GM20000 (cell line): ENCODE measurements around the gene IFI27.
"Not testable (repeated sequence)": the region's sequence is repeated elsewhere in the genome, so short reads cannot be mapped to it uniquely, and the experiment has no call there.

Experiments
- DNase-seq: peaks from one replicate; pipeline ENCODE4 v3.0.0; 2012; ENCODE audit warnings: low spot score
- TF ChIP-seq, protein P1 (sequence below): IDR thresholded peaks from 2 replicates; pipeline ENCODE4 v1.5.1; 2012; ENCODE audit warnings: mild to moderate bottlenecking, control low read depth; ENCODE audit errors: extremely low read depth, missing control alignments

Gene IFI27

DNA sequence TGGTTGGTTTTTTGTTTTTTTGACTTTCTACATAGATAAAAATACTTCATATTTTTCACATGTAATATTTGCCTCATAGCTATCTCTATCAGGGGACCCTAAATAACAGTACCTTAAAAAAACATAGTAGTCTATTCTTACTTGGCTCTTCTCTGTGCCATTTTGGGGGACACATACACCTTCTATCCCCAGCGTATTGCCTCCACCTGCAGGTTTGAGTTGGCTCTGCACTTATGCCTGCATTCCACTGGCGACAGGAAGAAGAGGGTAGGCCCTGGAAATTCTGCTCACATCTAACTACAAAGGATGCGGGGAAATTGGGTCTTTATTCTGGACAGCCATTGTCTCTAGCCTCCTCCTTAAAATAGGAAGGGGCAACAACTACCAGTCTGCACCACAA is 32.7 kb downstream of the IFI27 start:
- TF ChIP-seq, protein P1, sequence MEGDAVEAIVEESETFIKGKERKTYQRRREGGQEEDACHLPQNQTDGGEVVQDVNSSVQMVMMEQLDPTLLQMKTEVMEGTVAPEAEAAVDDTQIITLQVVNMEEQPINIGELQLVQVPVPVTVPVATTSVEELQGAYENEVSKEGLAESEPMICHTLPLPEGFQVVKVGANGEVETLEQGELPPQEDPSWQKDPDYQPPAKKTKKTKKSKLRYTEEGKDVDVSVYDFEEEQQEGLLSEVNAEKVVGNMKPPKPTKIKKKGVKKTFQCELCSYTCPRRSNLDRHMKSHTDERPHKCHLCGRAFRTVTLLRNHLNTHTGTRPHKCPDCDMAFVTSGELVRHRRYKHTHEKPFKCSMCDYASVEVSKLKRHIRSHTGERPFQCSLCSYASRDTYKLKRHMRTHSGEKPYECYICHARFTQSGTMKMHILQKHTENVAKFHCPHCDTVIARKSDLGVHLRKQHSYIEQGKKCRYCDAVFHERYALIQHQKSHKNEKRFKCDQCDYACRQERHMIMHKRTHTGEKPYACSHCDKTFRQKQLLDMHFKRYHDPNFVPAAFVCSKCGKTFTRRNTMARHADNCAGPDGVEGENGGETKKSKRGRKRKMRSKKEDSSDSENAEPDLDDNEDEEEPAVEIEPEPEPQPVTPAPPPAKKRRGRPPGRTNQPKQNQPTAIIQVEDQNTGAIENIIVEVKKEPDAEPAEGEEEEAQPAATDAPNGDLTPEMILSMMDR = no peak
- DNase-seq = no peak

DNA sequence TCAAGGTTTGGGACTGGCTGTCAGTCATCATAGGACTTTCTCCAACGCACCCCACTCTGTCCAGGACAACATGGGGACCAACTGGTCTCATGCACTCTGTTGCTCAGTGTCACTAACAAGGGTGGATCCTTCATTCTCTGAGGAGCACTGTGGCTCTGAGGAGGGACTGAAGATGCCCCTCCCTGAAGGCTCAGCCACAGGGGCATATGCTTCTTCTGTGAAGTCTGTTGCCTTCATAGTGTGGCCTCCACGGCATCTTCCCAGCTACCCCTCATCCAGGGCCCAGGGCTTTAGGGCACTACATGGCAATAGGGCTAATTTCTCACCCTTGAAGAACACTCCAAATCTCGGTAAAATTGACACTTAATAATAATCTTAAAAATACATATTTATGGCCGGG is 33.2 kb downstream of the IFI27 start:
- DNase-seq = no peak
- TF ChIP-seq, protein P1 = no peak

DNA sequence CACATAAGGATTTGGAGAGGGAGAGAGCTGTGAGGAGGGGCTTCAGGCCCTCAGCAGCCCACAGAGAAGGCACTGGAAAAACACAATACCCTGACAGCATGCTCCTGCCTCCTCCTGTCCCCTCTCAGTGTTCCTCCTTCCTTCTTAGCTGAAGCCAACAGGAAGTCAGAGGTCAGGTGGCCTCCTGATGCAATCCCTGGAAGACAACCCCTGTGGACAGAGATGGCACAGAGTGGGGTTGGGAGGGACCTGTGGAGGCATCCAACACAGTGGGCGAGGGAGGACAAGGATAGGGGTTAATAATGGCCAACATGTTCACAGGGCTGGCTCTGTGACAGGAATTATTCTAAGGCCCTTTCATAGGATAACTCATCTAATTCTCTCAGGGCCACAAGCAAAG is 34.2 kb downstream of the IFI27 start:
- TF ChIP-seq, protein P1 = no peak
- DNase-seq = no peak

DNA sequence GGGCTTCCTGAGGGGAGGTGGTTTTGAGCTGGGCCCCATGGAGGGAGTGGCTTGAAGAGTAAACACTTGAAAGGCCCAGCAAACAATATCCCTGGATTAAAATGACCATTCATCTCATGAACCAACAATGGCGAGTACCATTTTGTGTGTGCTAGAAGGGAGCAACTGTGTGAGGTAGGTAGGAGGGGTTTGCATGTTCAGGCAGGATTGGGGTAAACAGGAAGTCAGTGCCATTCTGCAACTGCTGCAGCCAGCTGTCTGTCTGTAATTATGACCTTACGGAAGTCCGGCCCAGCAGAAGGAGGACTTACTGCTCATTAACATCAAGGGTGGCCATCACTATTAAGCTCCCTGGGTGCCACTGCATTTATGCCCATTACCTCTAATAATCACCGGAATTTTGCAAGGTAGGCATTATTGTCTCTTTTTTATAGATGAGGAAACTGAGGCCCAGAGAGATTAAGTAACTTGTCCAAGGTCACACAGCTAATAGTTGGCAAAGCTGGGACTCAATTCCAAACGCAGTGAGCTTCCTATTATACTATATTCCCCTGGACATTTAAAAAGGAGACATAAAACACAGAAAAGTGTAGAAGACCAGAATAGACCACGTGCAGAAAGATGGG is 35.5 kb downstream of the IFI27 start:
- DNase-seq = no peak
- TF ChIP-seq, protein P1 = no peak

DNA sequence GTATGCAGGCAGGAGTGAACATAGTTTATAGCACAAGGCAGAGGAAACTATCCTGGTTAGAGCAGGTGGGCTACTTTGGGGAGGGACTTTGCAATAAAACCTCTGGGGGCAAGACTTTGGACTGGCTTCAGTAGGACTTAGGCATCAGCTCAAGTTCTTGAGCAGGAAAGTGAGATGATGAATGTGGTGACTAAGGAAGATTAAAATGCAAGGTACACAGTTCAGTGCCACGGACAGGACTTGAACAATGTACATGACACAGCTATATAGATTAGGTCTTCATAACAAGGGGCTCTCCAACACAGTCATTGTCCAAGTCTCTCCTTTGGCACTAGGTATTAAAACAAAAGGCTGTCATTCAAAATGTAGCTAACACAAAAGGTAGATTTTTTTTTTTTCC is 42.1 kb downstream of the IFI27 start:
- TF ChIP-seq, protein P1 = no peak
- DNase-seq = no peak

DNA sequence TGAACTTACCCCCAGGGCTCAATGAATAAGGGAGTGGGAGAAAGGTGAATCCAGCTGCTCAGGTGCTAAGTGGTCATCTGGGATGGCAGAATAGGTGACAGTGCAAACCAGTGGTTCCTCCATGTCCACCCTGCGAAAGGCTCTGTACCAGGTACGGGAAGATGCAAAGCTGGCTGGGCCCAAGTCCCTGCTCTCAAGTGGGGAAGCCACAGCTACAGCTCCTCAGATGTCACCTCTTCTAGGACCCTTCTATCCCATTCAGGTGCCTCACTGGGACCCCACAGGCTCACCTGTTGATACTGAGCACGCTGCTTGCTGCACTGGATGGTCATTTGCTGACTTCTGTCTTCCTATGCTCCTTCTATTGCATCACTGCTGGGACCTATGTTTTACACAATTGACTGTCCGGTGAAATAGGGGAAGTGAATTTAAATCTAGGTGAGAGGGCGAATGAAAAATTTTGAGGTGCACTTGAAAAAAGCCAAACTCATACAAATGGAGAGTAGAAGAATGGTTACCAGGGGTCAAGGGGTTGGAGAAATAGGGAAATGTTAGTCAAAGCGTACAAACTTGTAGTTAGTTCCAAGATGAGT is 43.3 kb downstream of the IFI27 start:
- DNase-seq = no peak
- TF ChIP-seq, protein P1 = no peak

DNA sequence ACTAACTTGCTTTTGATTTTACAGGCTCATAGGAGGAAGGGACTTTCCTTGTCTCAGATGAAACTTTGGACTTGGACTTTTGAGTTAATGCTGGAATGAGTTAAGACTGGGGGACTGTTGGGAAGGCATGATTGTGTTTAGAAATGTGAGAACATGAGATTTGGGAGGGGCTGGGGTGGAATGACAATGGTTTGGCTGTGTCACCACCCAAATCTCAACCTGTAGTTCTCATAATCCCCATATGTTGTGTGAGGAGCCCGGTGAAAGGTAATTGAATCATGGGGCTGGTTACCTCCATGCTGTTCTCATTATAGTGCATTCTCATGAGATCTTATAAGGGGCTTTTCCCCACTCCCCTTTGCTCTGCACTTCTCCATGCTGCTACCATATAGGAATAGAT is 45.6 kb downstream of the IFI27 start:
- not testable (repeated sequence) for DNase-seq

DNA sequence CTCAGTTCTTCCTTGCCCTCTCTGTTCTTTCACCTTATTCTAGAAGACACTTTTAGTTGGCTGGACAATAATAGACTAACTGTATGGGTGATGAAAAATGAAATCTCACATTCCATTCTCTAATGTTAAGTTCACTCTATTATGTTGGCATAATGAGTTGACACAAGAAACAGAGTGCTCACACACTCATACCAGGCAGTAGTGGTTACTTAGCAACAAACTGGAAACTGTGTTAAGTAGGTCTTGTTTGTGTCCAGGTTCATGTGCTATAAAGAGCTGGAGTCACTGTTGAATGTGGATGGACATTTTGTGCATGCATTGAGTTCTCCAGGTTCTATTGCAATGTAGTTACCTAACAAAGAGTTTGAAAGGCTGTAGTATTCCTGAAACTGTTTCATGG is 46.7 kb downstream of the IFI27 start:
- TF ChIP-seq, protein P1 = no peak
- no peak for DNase-seq
